NCI-H2171 (cell line): ENCODE measurements around the gene NPEPL1.

ENCODE experiments used
- DNase-seq: peaks from one replicate; lab custom pipeline; 2025; lab: John Stamatoyannopoulos, UW

The NPEPL1 gene

DNA sequence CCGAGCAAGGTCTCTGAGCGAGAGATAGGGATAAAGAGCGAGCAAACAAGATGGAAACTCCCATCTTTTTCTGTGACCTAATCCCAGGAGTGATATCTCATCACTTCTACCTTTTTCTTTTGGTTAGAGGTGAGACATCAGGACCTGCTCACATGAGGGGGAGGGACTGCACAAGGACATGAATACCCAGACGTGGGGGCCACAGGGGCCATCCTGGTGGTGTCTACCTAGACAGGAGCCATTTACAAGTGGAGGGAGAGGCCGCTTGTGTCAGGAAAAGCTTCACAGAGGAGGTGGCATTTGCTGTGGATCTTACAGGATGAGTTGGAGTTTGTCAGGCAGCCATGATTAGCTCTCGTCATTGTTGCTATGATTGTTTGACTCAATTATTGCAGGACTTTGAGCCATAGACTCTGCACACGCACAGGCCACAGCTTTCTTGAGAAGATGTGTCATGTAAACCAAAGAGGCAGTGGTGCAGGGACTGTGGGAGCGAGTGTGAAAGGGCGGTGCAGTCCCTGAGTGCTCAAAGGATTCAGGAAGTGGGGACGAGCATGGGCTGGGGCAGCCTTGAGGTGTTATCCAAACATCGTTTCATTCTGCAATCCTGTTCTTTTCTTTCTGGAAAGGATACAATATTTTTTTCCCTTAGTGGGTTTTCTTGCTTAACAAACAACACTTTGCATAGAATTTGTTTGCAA lies 7.7 kb downstream of the NPEPL1 start:
- DNase-seq = no peak

DNA sequence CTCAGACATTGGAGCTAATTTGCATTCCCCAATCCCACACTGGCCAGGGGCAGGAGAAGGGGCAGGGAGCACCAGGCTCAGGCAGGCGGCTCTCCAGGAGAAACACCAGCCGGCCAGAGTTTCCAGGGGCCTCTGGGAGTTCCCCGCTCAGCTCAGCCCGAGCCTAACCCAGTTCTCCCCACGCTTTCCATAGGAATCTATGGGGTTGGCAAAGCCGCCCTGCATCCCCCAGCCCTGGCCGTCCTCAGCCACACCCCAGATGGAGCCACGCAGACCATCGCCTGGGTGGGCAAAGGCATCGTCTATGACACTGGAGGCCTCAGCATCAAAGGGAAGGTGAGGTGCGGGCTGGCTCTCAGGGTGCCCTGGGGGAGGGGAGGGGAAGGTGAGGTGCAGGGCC lies 8.2 kb downstream of the NPEPL1 start:
- no peak for DNase-seq

DNA sequence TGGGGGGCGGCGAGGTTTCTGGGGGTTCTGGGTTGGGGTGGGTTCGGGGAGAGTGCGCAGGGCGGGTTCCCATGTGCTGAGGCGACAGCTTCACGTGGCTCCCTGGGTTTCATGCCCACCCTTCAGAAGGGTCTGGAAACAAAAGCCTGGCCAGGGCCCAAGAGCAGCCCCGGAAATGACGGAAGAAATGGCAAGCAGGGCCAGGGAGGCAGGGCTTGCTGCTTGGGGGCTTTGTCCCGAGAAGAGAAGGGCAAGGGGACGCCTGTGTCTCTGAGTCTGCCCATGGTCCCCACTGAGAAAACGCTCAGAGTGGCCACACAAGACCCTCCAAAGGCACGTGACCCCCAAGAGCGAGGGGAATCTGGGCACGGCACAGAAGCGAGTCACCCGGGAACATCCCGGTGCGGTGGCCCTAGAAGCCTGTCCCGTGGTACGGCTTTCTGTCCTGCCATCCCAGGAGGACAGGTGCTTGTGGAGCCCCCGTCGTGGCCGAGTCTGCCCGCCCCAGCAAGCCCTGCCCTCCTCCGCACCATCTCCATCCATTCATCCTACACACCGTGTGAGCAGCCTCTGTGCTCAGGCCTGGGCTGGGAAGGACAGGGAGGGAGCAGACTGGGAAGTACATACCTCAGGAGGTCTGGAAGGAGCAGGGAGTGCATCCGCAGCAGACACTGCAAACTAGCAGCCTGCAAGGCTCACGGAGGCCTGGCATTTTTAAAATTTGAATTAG lies 9.0 kb downstream of the NPEPL1 start:
- no peak for DNase-seq

DNA sequence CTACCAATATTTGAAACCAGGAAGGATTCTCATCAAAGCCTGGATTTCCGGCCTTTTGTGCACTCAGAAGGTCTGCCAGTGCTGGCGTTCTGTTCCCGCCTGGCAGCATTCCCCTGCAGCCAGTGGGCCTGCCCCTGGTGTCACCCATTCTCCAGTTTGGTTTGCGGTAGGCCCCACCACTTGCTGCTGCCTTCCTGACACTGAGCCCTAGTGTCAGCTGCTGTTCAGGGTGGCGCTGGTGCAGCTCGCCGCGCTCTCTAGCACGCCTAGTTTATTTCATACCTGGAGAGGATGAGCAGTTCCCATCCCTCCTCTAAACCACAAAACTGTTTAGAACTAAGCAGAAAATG lies 9.5 kb downstream of the NPEPL1 start:
- no peak for DNase-seq

DNA sequence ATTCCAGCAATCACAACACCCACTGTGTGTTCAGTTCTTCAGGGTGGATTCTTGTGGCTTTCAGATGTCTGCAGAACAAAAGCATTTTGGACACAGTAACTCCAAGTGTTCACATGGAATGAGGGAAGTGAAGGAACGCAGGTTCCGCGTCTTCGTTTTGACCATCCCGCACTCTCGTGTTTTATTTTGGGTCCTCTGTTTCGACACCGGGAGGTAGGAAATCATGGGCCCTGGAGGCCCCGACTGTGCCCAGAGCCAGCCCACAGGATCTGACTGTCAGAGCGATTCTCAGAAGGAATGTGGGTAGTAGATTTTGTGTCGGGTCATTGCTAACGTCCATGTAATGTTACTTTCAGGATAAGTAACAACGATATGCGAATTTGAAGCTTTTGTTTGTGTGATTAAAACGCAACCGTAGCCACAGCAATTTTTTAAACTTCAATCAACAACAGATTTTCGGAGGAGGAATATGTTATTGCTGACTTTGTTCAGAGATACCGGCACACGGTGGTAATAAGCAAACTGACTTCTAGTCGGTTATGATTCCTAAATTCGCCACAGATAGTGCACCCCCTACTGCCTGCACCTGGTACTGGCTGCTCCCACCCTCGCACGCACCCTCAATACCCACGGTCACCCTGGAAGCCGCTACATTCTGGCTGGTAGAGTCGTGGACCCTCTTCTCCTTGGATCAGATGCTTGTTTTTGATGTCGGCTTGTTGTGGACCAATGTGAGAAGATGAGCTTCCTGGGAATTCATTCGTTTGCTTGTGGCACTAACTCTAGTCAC lies 10.5 kb downstream of the NPEPL1 start:
- no peak for DNase-seq

DNA sequence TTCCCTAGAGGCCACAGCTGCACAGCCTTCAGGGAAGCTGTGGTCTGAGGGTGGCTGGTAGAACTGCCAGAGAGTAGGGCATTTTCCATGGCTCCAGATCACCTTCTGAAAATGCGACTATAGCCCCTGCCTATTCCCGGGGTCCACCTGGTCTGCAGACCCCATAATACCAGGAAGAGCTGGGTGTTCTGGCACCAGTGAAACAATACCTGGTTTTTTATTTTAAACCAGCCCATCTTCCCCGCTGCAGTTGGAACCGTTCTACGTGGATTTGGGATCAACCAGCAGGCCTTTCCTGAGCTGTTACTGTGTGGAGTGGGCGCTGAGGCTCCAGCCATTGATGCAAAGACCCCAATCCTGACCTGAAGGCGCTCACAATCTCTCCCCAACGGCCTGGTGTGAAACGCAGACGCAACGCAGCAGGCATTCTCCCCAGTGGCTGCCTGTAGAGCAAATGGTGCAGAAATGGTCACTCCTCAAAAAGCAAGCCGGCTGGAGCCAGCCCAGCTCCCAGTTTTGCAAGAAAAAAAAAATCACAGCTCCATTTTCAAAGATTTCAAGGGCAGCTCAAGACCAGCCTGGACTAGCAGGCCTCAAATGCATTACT lies 11.3 kb downstream of the NPEPL1 start:
- DNase-seq = no peak

DNA sequence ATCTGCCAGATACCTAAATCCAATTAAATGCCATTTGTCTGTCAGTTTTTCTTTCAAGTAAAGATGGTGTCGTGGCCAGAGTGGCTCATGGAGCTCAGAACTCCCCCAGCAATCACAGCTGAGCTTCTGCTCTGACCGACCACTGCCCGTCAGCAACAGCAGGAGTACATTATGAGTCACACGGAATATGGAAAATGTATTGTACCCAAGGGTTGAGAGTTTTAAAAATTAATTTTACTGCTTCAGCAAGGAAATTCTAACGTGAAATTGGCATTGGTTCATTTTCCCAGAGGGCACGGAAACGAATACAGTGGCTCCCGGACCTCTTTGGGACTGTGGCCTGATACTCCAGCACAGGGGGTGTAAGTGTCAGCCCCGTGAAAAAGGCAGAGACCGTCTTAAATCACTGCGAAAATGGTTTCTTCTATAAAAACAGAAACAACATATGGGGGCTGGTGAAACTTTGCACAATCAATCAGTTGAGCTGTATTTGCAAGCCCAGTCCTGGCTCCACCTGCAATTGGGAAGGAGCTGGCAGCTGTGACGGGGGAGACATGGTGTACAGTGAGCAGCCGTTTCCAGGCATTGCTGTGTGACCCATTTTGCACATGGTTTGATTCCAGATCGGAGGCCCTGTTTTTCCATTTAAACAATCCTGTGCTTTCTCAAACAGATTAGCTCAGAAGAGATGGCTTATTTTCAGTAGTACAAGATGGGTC lies 12.8 kb downstream of the NPEPL1 start:
- no peak for DNase-seq

DNA sequence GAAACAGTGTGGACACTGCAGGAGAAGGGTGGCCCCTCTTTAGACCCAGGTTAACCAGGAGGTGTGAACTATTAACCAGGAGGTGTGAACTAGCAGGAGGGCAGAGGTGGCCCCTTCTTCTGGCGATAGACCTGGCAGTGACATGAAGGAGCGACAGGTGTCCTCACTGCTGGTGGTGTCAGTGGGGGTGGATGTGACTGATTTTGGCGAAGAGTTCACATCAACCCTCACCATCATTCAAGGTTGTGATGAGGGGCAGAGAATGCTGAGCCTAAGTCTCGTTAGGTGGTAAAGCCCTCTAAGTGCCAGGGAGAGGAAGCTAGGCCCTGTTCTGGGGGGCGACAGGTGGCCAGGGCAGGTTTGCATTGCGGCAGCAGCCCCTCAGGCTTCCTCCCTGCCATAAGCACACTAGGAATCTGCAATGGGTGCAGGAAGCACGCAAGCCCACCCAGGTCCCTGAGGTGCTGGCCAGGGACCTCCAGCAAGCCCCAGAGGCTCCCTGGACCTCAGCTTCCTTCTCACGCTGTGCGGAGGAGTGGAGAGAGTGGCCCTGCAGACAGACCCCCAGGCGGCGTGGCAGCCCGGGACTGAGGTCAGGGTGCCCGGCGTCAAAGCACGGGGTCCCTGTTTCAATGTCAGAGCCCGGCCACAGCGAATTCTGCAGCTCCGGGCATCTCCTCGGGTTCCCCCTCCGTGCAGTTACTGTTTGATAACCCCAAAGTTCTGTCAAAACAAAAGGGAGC lies 13.7 kb downstream of the NPEPL1 start:
- no peak for DNase-seq

DNA sequence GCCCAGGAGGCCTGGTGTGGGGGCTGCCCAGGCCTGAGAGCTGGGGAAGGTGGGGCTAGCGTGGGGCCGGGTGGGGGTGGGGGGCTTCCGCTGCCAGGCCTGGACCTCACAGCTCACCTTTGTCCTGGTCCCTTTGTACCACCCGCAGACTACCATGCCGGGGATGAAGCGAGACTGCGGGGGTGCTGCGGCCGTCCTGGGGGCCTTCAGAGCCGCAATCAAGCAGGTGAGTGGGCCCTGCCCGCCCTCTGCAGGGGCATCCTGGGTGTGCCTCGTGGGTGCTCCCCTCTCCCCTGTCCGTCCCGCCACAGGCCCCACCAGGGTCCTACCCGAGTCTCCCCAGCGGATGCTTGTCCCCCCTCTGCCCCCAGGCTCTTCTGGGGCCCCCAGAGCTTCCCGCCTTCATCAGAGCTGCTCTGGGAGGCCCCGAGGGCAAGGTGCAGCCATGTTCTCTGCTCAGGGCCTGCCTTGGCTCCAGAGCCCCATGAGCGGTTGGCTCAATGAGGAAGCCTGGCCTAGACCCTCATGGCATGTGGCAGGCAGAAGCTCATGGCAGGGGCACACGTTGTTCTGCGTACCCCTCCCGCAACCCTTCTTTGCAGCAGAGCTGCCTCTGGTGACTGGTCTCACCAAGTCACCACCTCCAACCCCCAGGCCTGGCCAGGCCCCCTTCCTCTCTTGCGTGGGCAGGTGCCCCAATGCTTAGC lies 14.5 kb downstream of the NPEPL1 start:
- no peak for DNase-seq

DNA sequence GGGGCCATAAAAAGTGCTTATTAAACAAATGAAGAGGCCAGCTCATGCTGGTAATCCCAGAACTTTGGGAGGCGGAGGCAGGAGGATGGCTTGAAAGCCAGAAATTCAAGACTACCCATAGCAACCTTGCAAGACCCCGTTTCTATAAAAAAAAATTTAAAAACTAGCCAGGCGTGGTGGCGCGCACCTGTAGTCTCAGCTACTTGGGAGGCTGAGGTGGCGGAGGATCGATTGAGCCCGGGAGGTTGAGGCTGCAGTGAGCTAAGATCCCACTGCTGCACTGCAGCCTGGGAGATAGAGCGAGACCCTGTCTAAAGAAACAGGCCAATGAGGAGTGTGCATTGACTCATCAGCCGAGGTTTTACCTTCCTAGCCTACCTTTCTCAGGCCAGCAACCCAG lies 15.2 kb downstream of the NPEPL1 start:
- DNase-seq = no peak

DNA sequence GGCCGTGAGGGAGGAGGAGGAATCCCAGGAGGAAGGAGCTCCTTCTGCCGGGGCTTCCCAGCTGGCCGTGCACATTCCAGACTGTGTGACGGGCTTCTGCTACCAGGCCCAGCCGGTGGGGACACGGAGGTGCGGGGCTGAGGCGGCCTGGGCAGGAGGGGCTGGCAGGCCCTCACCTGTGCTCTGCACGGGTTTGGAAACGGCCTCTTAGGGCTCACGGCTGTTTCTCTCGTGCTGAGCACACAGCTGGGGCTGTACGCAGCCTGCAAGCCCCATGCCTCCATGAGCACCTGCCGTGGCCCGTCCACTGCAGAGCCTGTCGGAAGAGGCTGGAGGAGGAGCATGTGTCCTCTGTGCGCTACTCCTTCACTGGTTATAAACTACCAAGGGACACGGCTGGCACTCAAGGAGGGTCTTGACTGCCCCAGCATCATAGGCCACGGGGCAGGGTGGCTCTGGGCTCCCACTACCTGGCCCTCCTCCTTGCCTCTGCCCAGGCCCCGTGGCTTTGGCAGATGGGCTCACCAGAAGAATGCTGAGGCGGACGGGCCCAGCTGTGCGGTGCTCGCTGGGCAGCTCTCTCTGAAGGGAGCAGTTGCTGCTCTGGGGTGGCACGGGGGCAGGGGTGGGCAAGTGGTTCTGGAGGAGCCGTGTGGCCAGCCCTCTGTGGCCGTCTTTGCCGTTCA lies 15.8 kb downstream of the NPEPL1 start:
- DNase-seq = no peak

DNA sequence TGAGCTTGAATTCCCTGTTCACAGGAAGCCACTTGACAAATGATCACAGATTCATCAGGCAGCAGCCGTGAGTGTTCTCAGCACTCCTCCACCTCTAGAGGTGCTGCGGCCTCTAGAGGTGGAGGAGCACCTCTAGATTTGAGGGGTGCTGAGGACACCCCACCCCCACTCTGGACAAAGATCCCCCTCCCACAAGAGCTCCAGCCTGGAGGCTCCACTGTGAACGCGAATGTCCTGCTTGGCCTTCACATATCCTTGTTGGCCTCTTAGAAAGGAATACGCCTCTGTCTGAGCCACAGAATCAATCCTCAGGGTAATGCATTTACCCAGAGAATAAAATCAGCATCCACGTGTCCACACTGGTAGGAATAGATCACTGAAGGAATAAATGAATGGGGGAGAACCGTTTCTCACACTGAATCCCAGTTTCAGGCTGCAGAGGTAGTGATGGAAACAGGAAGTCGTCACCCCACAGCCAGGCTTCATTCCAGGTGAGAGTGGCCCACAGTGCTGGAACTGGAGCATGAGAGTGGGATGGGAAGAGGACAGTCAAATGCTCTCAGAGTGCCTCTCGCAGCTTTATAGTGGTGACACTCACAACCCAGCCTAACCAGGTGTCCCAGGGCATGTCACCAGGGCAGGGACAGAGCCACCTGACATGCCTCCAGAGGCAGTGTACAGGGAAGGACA lies 16.6 kb downstream of the NPEPL1 start:
- DNase-seq = no peak

DNA sequence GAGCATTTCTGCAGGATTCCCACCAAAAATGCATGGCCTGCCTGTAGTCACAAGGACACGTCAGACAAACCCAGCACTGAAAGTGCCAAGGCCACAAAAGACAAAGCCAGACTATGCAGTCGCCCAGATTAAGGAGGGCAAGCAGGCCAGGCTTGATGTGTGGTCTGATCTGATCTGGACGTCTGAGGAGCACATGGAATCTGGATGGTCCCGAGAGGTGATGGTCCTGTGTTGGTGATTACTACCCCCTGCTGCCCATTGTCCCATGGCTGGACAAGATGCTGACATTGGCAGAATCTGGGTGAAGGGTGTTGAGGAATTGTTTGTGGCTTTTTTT lies 17.1 kb downstream of the NPEPL1 start:
- DNase-seq = no peak

DNA sequence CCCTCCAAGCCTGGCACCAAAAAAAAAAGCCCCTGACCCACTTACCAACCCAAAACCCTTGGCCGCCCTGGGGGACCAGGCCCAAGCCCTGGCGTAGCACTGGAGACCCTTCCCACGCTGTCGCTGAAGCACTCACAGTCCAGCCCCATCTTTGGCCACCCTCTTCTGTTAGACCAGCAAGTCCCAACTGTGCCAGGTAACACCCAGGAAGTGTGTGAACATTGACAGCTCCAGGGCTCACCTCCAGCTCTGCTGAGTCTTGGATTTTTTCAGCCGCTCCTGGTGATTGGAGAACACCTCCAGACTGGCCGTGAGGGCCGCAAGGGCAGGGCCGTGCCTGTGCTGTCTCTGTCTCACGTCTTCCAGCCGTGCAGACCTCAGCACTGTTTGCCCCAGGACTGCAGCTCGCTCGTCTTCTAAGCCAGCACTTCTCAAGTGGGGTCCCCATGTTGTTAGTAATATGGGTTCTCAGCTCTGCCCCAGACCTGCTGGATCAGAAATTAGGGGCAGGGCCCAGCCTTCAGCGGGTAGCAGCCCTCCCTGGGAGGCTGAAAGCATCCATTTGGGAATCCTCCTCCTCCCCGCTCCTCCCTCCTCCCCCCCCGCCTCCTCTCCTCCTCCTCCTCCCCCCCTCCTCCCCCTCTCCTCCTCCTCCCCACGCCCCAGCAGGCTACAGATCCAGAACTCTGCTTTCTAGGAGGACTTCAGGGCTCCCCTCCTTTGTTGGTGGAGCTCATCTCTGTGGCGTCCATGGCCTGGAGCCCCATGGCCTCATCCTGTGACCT lies 18.1 kb downstream of the NPEPL1 start:
- DNase-seq = no peak

DNA sequence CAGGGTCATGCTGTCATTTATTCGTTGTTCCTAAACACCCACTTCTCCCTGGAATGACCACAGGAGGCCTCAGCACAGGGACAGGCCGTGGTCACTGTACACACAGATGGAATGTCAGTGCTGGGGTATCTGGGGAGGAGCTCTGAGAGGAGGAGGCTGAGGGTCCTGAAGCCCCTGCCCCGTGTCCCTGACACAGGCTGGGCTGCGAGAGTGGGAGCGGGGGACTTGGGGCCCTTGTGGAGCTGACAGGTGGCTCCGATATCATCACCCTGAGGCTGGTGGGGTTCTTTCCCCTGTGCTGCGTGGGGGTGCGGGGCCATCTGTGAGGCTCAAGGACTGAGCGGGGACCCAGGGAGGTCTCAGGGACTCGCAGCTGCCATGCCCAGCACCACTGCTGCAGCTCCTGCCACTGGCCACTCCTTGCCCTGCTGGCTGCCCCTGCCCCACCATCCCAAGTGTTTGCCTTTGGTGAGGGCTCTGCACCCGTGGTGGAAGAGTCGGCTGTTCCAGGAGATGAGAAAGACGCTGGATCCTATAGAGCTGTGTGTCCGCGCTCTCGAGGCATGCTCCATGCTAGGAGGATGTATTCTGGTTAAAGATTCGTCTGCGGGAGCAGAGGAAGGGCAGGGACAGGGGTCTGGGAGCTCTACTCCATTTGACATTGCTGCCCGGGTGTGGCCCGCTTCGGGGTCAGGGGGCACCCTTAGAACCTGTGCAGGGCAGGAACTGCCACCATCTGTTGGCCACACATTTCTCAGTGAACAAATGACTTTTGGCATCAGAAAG lies 18.9 kb downstream of the NPEPL1 start:
- no peak for DNase-seq

DNA sequence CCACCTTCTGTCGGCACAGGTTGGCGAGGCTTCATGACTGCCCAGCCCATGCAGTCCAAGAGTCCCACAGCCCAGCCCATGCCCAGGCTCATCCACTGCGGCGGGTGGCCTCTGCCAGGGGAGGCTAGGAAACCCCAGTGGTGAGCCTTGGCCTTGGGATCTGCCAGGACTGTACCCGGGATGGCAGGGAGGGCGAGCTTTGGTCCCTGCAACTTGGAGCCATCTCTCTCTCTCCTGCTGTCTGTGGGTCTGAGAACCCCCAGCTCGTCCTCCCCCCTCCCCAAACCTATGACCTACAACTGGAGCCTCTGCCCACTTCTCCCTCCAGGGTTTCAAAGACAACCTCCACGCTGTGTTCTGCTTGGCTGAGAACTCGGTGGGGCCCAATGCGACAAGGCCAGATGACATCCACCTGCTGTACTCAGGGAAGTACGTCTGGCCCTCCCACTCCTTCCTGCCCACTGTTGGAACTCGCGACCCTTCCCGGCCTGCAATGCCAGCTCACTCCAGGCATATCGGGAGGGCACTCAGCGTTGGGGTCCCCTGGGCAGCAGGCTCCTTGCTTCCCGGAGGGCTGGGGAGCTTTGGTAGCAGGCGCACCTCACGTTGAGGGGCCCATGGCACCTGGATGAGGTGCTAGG lies 19.7 kb downstream of the NPEPL1 start:
- no peak for DNase-seq
